Fibroblast of mammary gland (primary cell): ENCODE data around the gene SNX19.
A peak's percentile ranks its signal among the peaks of the same experiment; 100 is the strongest.

Source experiments
- DNase-seq: peaks from one replicate; pipeline ENCODE4 v3.0.0-alpha.2; 2010; ENCODE audit warnings: low read depth
- H3K4me3 ChIP-seq: 2 replicates; pipeline ENCODE4 v1.5.1; 2011; ENCODE audit warnings: low read depth, mild to moderate bottlenecking, low read length, moderate library complexity; ENCODE audit not compliant: control insufficient read depth
- CTCF ChIP-seq: conservative IDR thresholded peaks from 2 replicates; pipeline ENCODE4 v1.5.1; 2011; ENCODE audit warnings: low read depth, low read length, inconsistent platforms; ENCODE audit not compliant: control insufficient read depth, insufficient read depth

SNX19 gene

GRCh38 chr11:130839981-130840666 is 76.2 kb downstream of the SNX19 start:
- peak; percentile 96 for DNase-seq
- no peak for TF ChIP-seq CTCF
- no peak overlapping the region for H3K4me3 ChIP-seq

DNA sequence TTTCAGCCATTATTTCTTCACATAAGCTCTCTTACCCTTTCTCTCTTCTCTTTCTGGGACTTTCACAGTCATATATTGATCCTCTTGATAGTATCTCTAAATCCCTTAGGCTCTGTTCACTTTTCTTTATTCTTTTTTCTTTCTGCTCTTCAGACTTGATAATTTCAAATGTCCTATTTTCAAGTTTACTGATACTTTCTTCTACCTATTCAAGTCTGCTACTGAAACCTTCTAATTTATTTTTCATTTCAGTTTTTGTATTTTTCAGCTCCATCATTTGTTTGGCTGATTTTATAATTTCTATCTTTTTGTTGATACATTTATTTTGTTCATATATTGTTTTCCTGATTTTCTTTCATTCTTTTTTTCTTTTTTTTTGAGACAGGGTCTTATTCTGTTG is 79.1 kb downstream of the SNX19 start:
- TF ChIP-seq CTCF: no peak
- no peak for DNase-seq
- no peak overlapping the region for H3K4me3 ChIP-seq

DNA sequence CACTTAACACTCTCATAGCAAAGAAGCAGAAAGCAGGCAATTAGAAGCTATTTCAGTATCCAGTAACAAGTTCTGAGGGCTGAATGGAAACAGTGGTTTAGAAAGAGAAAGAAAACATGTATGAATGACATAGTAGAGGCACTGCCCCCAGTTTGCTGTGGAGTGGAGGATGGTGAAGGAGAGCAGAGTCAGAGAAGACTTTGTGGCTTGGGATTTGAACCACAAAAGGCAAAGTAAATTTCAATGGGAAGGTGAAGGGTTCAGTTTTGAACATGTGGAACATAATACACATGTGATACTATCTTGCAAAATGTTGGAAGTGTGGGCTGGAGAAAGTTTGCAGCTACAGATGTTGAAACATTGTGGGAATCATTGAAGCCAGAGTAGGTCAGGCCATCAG is 81.4 kb downstream of the SNX19 start:
- no peak overlapping the region for H3K4me3 ChIP-seq
- no peak for TF ChIP-seq CTCF
- peak; percentile 73 for DNase-seq

GRCh38 chr11:130832566-130833425 is 83.5 kb downstream of the SNX19 start:
- no peak for TF ChIP-seq CTCF
- no peak overlapping the region for H3K4me3 ChIP-seq
- peak; percentile 84 for DNase-seq

DNA sequence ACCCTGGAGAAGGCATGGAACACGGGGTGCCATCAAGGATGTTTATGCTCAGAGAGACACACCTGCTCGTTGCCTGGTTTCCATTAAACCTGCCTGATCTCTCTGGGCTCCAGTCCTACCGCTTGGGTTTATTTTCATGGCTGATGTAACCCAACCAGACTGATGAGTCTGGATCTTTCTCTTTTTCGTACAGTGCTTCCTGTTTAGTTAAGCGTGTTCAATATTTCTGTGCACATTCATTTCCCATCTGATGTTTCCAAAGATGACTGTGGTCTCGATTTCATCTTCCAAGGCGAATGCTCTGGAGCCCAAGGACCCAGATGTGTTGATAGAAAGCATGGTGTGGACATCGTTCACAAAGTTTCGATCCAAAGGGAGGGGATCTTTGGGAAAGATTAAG is 84.3 kb downstream of the SNX19 start:
- DNase-seq: peak; percentile 54
- no peak overlapping the region for H3K4me3 ChIP-seq
- TF ChIP-seq CTCF: no peak

DNA sequence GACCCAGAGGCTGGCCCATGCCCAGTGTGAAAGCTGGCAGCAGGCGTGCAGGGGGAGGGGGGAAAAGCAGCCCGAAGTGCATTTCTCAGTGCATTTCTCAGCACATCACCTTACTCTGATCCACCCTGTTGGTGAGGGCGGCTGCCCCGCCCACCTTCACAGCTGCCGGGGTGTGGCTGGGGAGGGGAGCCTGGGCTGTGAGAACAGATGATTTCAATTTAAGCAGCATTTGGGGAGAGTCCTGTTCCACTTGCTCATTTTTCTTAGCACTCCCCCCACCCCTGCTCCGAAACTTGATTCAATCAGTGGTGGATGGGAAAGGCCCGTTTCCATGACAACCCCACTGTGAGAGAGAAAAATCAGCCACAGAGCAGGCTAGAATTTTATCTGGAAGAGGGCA is 84.8 kb downstream of the SNX19 start:
- TF ChIP-seq CTCF: no peak
- DNase-seq: peak; percentile 68
- no peak overlapping the region for H3K4me3 ChIP-seq
